IPS-18c (cell line): ENCODE measurements around the gene CCL18.
"Not testable (repeated sequence)": the region's sequence is repeated elsewhere in the genome, so short reads cannot be mapped to it uniquely, and the experiment has no call there.

ENCODE experiments used
- H3K4me3 ChIP-seq: 2 replicates; pipeline ENCODE4 v1.7.0; 2013; ENCODE audit warnings: low read depth, mild to moderate bottlenecking, low read length, moderate library complexity; ENCODE audit not compliant: insufficient read depth
- H3K9me3 ChIP-seq: one replicate; pipeline ENCODE4 v1.6.1; 2013; ENCODE audit warnings: mild to moderate bottlenecking, low read length, moderate library complexity; ENCODE audit not compliant: control insufficient read depth, insufficient read depth

CCL18 gene

DNA sequence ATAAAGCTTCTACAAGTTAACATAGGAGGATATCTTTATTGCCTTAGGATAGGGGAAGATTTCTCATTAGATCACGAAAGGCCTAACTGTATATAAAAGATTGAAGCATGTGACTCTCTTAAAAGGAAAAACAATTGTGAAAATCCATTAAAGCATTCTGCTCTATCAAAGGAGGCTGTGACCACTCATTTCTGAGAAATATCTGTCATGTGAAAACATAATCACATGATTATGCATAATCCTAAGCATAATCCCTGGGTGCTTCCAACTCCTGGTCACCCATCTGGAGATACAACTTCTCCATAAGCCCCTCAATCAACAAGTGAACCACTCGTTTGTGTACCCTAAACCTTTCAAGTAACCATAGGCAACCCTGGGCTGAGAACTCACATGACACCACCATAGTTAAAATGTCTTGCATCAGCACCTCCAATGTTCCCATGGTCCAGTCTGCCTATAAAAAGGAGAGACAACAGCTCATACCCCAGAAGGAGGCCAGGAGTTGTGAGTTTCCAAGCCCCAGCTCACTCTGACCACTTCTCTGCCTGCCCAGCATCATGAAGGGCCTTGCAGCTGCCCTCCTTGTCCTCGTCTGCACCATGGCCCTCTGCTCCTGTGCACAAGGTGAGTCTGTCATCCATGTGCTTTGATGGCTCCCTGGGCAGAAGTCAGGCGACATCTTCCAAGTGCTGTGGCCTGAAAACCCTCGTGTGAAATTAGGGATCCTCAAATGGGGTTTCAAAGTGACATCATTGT is at the start of gene CCL18:
TSS of gene CCL18 (plus strand) at position 487 of the 756 bp plus-strand sequence. CDS start at position 558, 71 bp downstream.
- H3K4me3 ChIP-seq, result no peak within 1 kb of the TSS

DNA sequence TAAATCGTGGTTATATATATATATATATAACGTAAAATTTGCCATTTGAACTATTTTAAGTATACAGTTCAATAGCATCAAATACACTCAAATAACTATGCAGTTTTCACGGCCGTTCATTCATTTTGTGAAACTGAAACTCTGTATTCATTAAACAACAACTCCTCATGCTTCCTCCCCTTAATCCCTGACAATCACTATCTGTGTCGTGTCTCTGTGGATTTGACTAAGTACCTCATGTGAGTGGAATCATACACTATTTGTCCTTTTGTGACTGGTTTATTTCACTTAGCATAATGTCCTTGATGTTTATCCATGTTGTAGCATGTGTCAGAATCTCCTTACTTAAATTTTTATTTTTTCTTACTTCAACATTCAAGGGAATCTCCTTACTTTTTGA is 49.1 kb upstream of the CCL18 start:
- H3K9me3 ChIP-seq, result peaks cover 2% of the 10 kb centered on the region

More for the DNA sequence above, at the start of gene CCL18:
- H3K9me3 ChIP-seq, result no peaks in the 10 kb centered on the region

GRCh38 chr17:36015895-36016294 is 48.2 kb upstream of the CCL18 start:
- H3K9me3 ChIP-seq, H3K4me3 ChIP-seq: not testable (repeated sequence)

More for the DNA sequence above, 49.1 kb upstream of the CCL18 start:
- no peak overlapping the region for H3K4me3 ChIP-seq

DNA sequence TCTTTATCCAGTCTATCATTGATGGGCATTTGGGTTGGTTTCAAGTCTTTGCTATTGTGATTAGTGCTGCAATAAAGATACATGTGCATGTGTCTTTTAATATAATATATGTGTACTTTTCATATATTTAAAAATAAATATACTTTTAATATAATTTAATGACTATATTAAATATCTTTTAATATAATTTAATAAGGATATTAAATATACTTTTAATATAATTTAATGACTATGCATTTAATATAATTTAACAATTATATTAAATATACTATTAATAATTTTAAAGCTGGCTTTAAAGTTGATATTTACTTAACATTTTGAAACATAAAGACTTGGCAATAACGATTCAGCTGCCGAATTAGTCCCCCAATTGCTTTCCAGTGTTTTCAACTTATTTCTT is 47.5 kb upstream of the CCL18 start:
- Histone ChIP-seq H3K9me3 (no peaks in the 10 kb centered on the region), H3K4me3 (no peak overlapping the region)

GRCh38 chr17:36017799-36018198 is 46.3 kb upstream of the CCL18 start, which contains the start of gene CCL23:
CCL23 (minus strand) TSS chr17:36017972; CDS start chr17:36017897, 75 bp downstream.
- no peaks in the 10 kb centered on the region for H3K9me3 ChIP-seq
- no peak within 1 kb of the TSS for H3K4me3 ChIP-seq

DNA sequence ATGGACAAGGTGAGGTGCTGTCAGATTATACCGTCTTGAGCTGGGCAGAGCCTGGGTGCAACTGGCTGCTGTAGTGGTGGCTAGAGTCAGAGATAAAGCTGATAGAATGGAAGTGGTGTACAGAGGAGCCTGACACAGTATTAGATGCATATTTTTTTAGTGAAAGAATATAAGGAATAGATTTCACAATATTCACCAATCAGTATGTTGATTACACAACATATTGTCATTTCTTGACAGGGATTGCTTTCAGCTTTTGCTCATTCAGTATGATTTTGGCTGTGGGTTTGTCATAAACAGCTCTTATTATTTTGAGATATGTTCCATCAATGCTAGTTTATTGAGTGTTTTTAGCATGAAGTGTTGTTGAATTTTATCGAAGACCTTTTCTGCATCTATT is 44.6 kb upstream of the CCL18 start:
- Histone ChIP-seq H3K9me3 (peaks cover 3% of the 10 kb centered on the region), H3K4me3 (no peak overlapping the region)

DNA sequence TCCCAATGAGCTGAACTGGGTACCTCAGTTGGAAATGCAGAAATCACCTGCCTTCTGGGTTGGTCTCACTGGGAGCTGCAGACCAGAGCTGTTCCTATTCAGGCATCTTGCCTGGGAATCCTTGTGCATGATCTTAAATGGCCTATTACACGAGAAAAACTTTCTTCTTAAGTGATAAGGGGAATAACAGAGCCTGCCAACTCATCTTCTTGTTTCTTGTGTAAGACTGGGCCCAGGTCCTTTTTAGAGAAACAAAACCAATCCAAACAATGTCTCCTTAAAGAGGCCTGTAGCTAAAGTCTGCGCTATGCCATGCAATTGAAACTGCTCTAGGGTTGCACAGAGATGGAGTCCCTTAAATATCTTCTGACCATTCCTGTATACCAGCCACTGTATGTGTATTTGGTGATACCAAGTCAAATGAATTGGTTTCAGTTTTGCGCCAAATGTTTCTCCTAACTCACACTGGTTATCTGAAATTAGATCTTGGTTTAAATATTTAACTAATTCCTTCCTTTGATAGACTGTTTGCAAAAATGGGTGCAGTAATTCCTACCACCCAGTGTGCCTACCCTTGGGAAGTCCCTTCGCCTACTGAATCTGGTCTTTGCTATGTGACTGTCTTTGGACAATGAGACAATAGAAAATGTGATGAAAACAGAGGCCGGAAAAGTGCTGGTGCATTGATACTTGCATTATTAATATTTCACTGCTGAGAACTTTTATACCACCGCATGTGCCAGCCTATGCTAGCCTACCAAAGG is 39.8 kb upstream of the CCL18 start:
- no peak overlapping the region for H3K4me3 ChIP-seq

GRCh38 chr17:36027761-36028160 is 36.3 kb upstream of the CCL18 start:
- Histone ChIP-seq H3K9me3 (peaks cover 3% of the 10 kb centered on the region), H3K4me3 (no peak overlapping the region)

More for the DNA sequence above, 39.8 kb upstream of the CCL18 start:
- H3K9me3 ChIP-seq, result peaks cover 3% of the 10 kb centered on the region

GRCh38 chr17:36030956-36031355 is 33.1 kb upstream of the CCL18 start:
- H3K4me3 ChIP-seq, result no peak overlapping the region
- H3K9me3 ChIP-seq, result no peaks in the 10 kb centered on the region

DNA sequence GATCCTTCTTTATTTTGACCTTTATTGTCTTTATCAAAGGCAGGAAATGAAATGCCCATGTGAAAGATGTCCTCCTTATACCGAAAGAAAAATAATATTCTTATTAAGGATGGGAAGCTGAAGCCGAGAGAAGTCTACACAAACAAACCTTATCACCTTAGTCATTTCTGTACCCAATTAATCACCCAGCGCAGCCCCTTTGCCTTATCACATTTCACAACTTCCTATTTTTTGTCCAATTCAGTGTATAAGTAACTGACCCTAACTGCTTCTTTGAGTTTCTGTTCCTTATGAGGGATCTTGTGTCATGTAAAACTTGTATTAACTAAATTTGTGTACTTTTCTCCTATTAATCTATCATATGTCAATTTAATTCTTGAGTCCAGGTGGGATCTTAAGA is 29.9 kb upstream of the CCL18 start:
- Histone ChIP-seq H3K9me3 (no peaks in the 10 kb centered on the region), H3K4me3 (no peak overlapping the region)

DNA sequence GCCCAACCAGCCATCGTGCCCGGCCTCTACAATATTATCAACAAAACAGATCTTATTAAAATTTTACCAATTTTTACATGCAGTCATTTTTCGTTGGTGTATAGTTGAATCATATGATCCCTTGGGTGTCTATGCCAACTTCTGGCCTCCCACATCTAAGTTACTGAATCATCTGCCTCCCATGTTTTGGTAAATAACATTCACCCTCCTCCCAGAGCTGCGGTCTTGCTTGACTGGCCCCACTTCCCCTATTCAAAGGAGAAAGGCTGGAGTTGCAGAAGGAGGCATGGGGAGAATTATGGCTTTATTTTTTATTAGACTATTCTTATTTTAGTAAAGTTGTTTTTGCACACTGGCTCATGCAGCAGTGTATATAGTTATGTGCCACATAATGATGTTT is 27.8 kb upstream of the CCL18 start:
- H3K9me3 ChIP-seq, result no peaks in the 10 kb centered on the region
- H3K4me3 ChIP-seq, result no peak overlapping the region

DNA sequence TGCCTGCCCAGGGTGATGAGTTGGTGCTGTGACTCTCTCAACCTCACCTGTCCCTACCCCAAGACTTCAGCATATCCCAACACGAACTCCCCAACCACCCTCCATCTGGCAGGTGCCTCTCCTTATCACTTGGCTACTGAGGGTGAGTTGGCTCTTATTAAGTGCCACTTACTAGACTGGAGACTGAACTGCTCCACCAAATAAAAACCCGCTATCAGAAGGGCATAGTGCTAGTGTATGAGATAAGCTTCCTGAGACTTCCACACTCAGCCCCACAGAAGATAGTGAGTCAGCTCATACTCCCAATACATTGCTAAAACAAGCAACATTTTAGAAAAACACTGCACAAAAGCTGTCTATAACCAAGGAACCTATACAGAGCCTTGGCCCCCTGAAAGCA is 16.0 kb upstream of the CCL18 start:
- no peak overlapping the region for H3K4me3 ChIP-seq
- peaks cover 2% of the 10 kb centered on the region for H3K9me3 ChIP-seq

- Histone ChIP-seq H3K9me3 (peaks cover 2% of the 10 kb centered on the region), H3K4me3 (no peak overlapping the region)
Observed at GRCh38 chr17:36049643-36050042, 14.4 kb upstream of the CCL18 start.

- Histone ChIP-seq H3K4me3 (no peak overlapping the region), H3K9me3 (no peaks in the 10 kb centered on the region)
Observed at GRCh38 chr17:36055171-36055570, 8.9 kb upstream of the CCL18 start.

GRCh38 chr17:36055921-36056520 is 8.1 kb upstream of the CCL18 start:
- no peaks in the 10 kb centered on the region for H3K9me3 ChIP-seq

GRCh38 chr17:36057911-36058310 is 6.2 kb upstream of the CCL18 start:
- no peaks in the 10 kb centered on the region for H3K9me3 ChIP-seq
- no peak overlapping the region for H3K4me3 ChIP-seq

More at GRCh38 chr17:36055921-36056520, 8.1 kb upstream of the CCL18 start:
- H3K4me3 ChIP-seq, result no peak overlapping the region

DNA sequence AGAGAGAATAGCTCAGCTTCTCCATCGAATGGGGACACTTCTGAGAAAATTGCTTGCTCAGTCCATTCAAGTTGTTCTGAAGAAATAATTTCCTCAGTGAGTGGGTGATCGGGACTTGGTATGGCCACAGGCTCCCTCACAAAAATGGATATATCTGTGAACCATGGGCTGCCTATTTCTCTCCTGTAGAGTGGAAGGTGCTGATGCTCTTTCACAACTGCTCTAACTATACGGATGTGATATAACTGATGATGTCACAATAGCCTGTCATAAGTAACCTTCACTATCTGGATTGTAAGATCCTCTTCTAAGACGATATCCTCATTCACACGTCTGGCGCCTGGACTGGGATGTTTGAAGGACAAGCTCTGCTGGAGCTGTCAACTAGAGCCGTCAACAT is 4.7 kb upstream of the CCL18 start:
- Histone ChIP-seq H3K4me3 (no peak overlapping the region), H3K9me3 (no peaks in the 10 kb centered on the region)

GRCh38 chr17:36060816-36061215 is 3.3 kb upstream of the CCL18 start:
- Histone ChIP-seq H3K9me3 (no peaks in the 10 kb centered on the region), H3K4me3 (no peak overlapping the region)
